ENCODE measurements around the gene CACNA1C.

DNA sequence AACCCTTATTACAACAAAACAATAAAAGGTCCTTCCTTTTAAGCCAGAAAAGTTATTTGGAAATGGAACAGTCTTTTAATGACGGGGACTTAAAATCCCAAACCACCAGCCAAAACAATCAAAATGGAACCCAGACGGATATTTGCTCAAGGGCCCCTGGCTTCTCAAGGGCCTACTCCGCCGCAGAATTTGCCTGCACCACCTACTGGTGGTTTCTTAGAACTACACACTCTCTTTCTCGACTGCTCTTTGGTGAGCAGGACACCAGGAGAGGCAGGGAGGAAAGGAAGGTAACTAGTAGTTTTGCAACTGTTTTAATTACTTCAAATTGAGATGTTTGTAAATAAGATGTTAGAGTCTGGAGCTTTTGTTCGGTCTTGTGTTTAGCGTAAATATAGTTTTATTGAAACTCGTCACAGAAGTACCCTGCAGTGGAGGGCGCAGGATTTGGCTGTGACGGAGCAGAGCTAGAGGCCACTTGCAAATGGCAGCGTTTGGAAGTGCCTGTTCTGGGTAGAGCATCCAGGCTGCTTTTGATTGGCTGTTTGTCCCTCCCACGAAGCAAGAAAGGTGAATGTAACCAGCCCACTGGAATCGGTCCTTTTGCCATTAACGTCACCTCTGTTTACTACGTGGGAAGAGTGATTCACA lies 238.5 kb downstream of the CACNA1C start:
- TF ChIP-seq, protein P1, sequence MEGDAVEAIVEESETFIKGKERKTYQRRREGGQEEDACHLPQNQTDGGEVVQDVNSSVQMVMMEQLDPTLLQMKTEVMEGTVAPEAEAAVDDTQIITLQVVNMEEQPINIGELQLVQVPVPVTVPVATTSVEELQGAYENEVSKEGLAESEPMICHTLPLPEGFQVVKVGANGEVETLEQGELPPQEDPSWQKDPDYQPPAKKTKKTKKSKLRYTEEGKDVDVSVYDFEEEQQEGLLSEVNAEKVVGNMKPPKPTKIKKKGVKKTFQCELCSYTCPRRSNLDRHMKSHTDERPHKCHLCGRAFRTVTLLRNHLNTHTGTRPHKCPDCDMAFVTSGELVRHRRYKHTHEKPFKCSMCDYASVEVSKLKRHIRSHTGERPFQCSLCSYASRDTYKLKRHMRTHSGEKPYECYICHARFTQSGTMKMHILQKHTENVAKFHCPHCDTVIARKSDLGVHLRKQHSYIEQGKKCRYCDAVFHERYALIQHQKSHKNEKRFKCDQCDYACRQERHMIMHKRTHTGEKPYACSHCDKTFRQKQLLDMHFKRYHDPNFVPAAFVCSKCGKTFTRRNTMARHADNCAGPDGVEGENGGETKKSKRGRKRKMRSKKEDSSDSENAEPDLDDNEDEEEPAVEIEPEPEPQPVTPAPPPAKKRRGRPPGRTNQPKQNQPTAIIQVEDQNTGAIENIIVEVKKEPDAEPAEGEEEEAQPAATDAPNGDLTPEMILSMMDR (IDR thresholded peaks at IDR 0.05) = peak; percentile 55 to 74 (median 58)
- TF ChIP-seq POLR2A (IDR thresholded peaks at IDR 0.05; ENCODE audit: low read depth) (no peak), EP300 (IDR thresholded peaks at IDR 0.05) (no peak), POLR2AphosphoS5 (IDR thresholded peaks at IDR 0.05) (no peak)
